IPS DF 6.9 (cell line): ENCODE measurements around the gene GOT1.
A peak's percentile ranks its signal among the peaks of the same experiment; 100 is the strongest.

Source experiments
- DNase-seq: peaks from one replicate; pipeline ENCODE4 v3.0.0-alpha.2; 2013; ENCODE audit warnings: low read depth, low spot score
- H3K27ac ChIP-seq: one replicate; pipeline ENCODE4 v1.5.1; 2013; ENCODE audit warnings: low read length, control low read depth
- H3K27me3 ChIP-seq: 2 replicates; pipeline ENCODE4 v1.6.1; 2013; ENCODE audit warnings: mild to moderate bottlenecking, low read length; ENCODE audit not compliant: control insufficient read depth, insufficient read depth
- H3K36me3 ChIP-seq: 2 replicates; pipeline ENCODE4 v1.6.1; 2013; ENCODE audit warnings: low read length; ENCODE audit not compliant: control insufficient read depth, insufficient read depth
- H3K4me1 ChIP-seq: 2 replicates; pipeline ENCODE4 v1.6.1; 2013; ENCODE audit warnings: low read length; ENCODE audit not compliant: control insufficient read depth, insufficient read depth
- H3K4me3 ChIP-seq: 2 replicates; pipeline ENCODE4 v1.5.1; 2013; ENCODE audit warnings: mild to moderate bottlenecking, low read length
- H3K9me3 ChIP-seq: 2 replicates; pipeline ENCODE4 v1.6.1; 2013; ENCODE audit warnings: low read length, inconsistent platforms; ENCODE audit not compliant: control insufficient read depth, insufficient read depth
- WGBS: extraction: QIAGEN DNeasy Blood & Tissue Kit; methylation state at CpG from one replicate; pipeline ENCODE4 v1.1.7; 2013; ENCODE audit warnings: mixed read lengths, missing lambda C conversion rate; ENCODE audit not compliant: insufficient read length, insufficient coverage; 5-methylcytosine and 5-hydroxymethylcytosine counted together

GOT1 gene

GRCh38 chr10:99430451-99431189, at the start of gene GOT1:
Gene GOT1, minus strand, starts transcription at chr10:99430624. Its CDS starts 59 bp downstream, at chr10:99430565.
- no peaks in the 10 kb centered on the region for H3K4me1 ChIP-seq
- no peak within 1 kb of the TSS for H3K27ac ChIP-seq
- no CpG with 5 or more reads among the region's 59 CpGs for WGBS
- DNase-seq = peak; percentile 97
- no peaks in the 10 kb centered on the region for H3K9me3 ChIP-seq
- H3K27me3 ChIP-seq = no peaks in the 10 kb centered on the region
- H3K4me3 ChIP-seq = peak within 1 kb of the TSS; percentile 95
- no peaks in the 10 kb centered on the region for H3K36me3 ChIP-seq

GRCh38 chr10:99470327-99470726, 39.9 kb upstream of the GOT1 start:
- Histone ChIP-seq H3K4me3 (no peak overlapping the region), H3K9me3 (no peaks in the 10 kb centered on the region), H3K27me3 (no peaks in the 10 kb centered on the region), H3K36me3 (no peaks in the 10 kb centered on the region), H3K4me1 (no peaks in the 10 kb centered on the region), H3K27ac (no peak overlapping the region)
- no CpG with 5 or more reads among the region's 5 CpGs for WGBS
- no peak for DNase-seq

GRCh38 chr10:99467236-99467999, 37.0 kb upstream of the GOT1 start:
- Histone ChIP-seq H3K27me3 (no peaks in the 10 kb centered on the region), H3K27ac (no peak overlapping the region), H3K9me3 (no peaks in the 10 kb centered on the region), H3K4me1 (no peaks in the 10 kb centered on the region), H3K36me3 (no peaks in the 10 kb centered on the region), H3K4me3 (no peak overlapping the region)
- DNase-seq = no peak
- WGBS = no CpG with 5 or more reads among the region's 14 CpGs

GRCh38 chr10:99466632-99467223, 36.3 kb upstream of the GOT1 start:
- Histone ChIP-seq H3K4me3 (no peak overlapping the region), H3K4me1 (no peaks in the 10 kb centered on the region), H3K27me3 (no peaks in the 10 kb centered on the region), H3K27ac (no peak overlapping the region), H3K36me3 (no peaks in the 10 kb centered on the region), H3K9me3 (no peaks in the 10 kb centered on the region)
- WGBS = no CpG with 5 or more reads among the region's 8 CpGs
- no peak for DNase-seq

- DNase-seq = no peak
- Histone ChIP-seq H3K4me3 (no peak overlapping the region), H3K27me3 (no peaks in the 10 kb centered on the region), H3K27ac (no peak overlapping the region), H3K9me3 (no peaks in the 10 kb centered on the region), H3K4me1 (no peaks in the 10 kb centered on the region), H3K36me3 (no peaks in the 10 kb centered on the region)
- WGBS = no CpG with 5 or more reads among the region's 2 CpGs
Measured at GRCh38 chr10:99461230-99461629, 30.8 kb upstream of the GOT1 start.

GRCh38 chr10:99460070-99460469, 29.6 kb upstream of the GOT1 start:
- Histone ChIP-seq H3K4me1 (no peaks in the 10 kb centered on the region), H3K9me3 (no peaks in the 10 kb centered on the region), H3K27ac (no peak overlapping the region), H3K27me3 (no peaks in the 10 kb centered on the region), H3K4me3 (no peak overlapping the region), H3K36me3 (no peaks in the 10 kb centered on the region)
- DNase-seq = no peak
- WGBS = no CpG with 5 or more reads among the region's 5 CpGs

GRCh38 chr10:99459217-99459616, 28.8 kb upstream of the GOT1 start:
- Histone ChIP-seq H3K4me1 (no peaks in the 10 kb centered on the region), H3K9me3 (no peaks in the 10 kb centered on the region), H3K27me3 (no peaks in the 10 kb centered on the region), H3K27ac (no peak overlapping the region), H3K36me3 (no peaks in the 10 kb centered on the region), H3K4me3 (no peak overlapping the region)
- DNase-seq = no peak
- no CpG with 5 or more reads among the region's 2 CpGs for WGBS

GRCh38 chr10:99457813-99458212, 27.4 kb upstream of the GOT1 start:
- DNase-seq = no peak
- no peak overlapping the region for H3K27ac ChIP-seq

GRCh38 chr10:99456931-99457288, 26.5 kb upstream of the GOT1 start:
- Histone ChIP-seq H3K36me3 (no peaks in the 10 kb centered on the region), H3K27me3 (no peaks in the 10 kb centered on the region), H3K4me3 (no peak overlapping the region), H3K9me3 (no peaks in the 10 kb centered on the region), H3K4me1 (no peaks in the 10 kb centered on the region), H3K27ac (no peak overlapping the region)
- DNase-seq = no peak
- no CpG with 5 or more reads among the region's 2 CpGs for WGBS

More at GRCh38 chr10:99457813-99458212, 27.4 kb upstream of the GOT1 start:
- H3K27me3 ChIP-seq = no peaks in the 10 kb centered on the region
- no CpG with 5 or more reads among the region's 2 CpGs for WGBS
- H3K4me3 ChIP-seq = no peak overlapping the region
- no peaks in the 10 kb centered on the region for H3K4me1 ChIP-seq
- H3K36me3 ChIP-seq = no peaks in the 10 kb centered on the region
- H3K9me3 ChIP-seq = no peaks in the 10 kb centered on the region

- Histone ChIP-seq H3K4me1 (peaks cover 1% of the 10 kb centered on the region; the same call in 1 of the 2 replicates), H3K27me3 (no peaks in the 10 kb centered on the region), H3K36me3 (no peaks in the 10 kb centered on the region), H3K27ac (no peak overlapping the region), H3K9me3 (no peaks in the 10 kb centered on the region), H3K4me3 (no peak overlapping the region)
- 100% methylated on average over 1 of the region's 3 CpGs for WGBS
- DNase-seq = no peak
Measured at GRCh38 chr10:99456207-99456930, 25.9 kb upstream of the GOT1 start.
